NCI-H2107 (cell line): ENCODE measurements around the gene RNF13.
"Not testable (repeated sequence)": the region's sequence is repeated elsewhere in the genome, so short reads cannot be mapped to it uniquely, and the experiment has no call there.

Source experiments
- DNase-seq: peaks from one replicate; lab custom pipeline; 2025; lab: John Stamatoyannopoulos, UW

The RNF13 gene

GRCh38 chr3:149957361-149958125 lies 144.5 kb downstream of the RNF13 start:
- no peak for DNase-seq

- no peak for DNase-seq
These were observed 145.3 kb downstream of the RNF13 start for GRCh38 chr3:149958171-149958796.

- no peak for DNase-seq
These were observed 146.4 kb downstream of the RNF13 start for GRCh38 chr3:149959443-149959842.

- DNase-seq = no peak
These were observed 150.5 kb downstream of the RNF13 start for GRCh38 chr3:149963485-149963884.

GRCh38 chr3:149964291-149964690 lies 151.3 kb downstream of the RNF13 start:
- DNase-seq = no peak

- no peak for DNase-seq
These were observed 152.3 kb downstream of the RNF13 start for GRCh38 chr3:149965278-149965677.

GRCh38 chr3:149967086-149967685 lies 154.2 kb downstream of the RNF13 start:
- DNase-seq = peak; percentile 76

GRCh38 chr3:149968216-149968615 lies 155.2 kb downstream of the RNF13 start:
- DNase-seq = no peak

- peak; percentile 68 for DNase-seq
These were observed 156.3 kb downstream of the RNF13 start for GRCh38 chr3:149969110-149969939.

GRCh38 chr3:149969940-149970715 lies 157.1 kb downstream of the RNF13 start:
- peak; percentile 52 for DNase-seq

- peak; percentile 92 for DNase-seq
These were observed 157.8 kb downstream of the RNF13 start, which contains the start of gene PFN2 for GRCh38 chr3:149970716-149971402. TSS of gene PFN2 (minus strand) at chr3:149970895. CDS start at chr3:149970856, 39 bp downstream.

GRCh38 chr3:149971403-149972075 lies 158.5 kb downstream of the RNF13 start:
- DNase-seq = peak; percentile 92

- no peak for DNase-seq
These were observed 162.9 kb downstream of the RNF13 start for GRCh38 chr3:149975919-149976318.

GRCh38 chr3:149977386-149977785 lies 164.4 kb downstream of the RNF13 start:
- DNase-seq = no peak

- not testable (repeated sequence) for DNase-seq
These were observed 169.0 kb downstream of the RNF13 start for GRCh38 chr3:149981979-149982378.

- not testable (repeated sequence) for DNase-seq
These were observed 170.0 kb downstream of the RNF13 start for GRCh38 chr3:149983053-149983452.

GRCh38 chr3:149983628-149984027 lies 170.6 kb downstream of the RNF13 start:
- no peak for DNase-seq

- DNase-seq = no peak
These were observed 176.3 kb downstream of the RNF13 start for GRCh38 chr3:149989307-149989706.

GRCh38 chr3:149990423-149990948 lies 177.5 kb downstream of the RNF13 start:
- DNase-seq = no peak
